SH-SY5Y (cell line): Measurements from ENCODE around the gene KDM4C.

ENCODE experiments used
- GATA2 ChIP-seq: IDR thresholded peaks from 2 replicates; pipeline ENCODE4 v1.6.1; 2011; ENCODE audit warnings: mild to moderate bottlenecking, low read depth, low read length
- GATA3 ChIP-seq: IDR thresholded peaks from 2 replicates; pipeline ENCODE4 v1.6.1; 2011; ENCODE audit warnings: low read depth, mild to moderate bottlenecking, low read length, moderate library complexity

- TF ChIP-seq GATA2 (no peak), GATA3 (no peak)
Measured at GRCh38 chr9:6870650-6871477, 113.1 kb downstream of the KDM4C start.
